Keratinocyte (primary cell): Measurements from ENCODE around the gene PLEKHO2. TPM values are rescaled to one million over a fixed set of nuclear protein-coding genes. Genes with fewer than 3 reads are reported as not detected.

Experiments
- DNase-seq: peaks from one replicate; pipeline ENCODE4 v3.0.0-alpha.2; 2011; ENCODE audit warnings: low read depth, missing footprints, low spot score
- FAIRE-seq: peaks from 2 replicates; lab custom pipeline; 2011; peaks lifted over from hg19 to GRCh38; lab: Jason Lieb, UNC
- H2AFZ ChIP-seq: 2 replicates; pipeline ENCODE4 v1.6.0; 2012; ENCODE audit warnings: low read length, control low read depth, inconsistent platforms; ENCODE audit not compliant: control insufficient read depth
- H3K27ac ChIP-seq: 2 replicates; pipeline ENCODE4 v1.5.1; 2011; ENCODE audit warnings: low read length; ENCODE audit not compliant: control insufficient read depth, insufficient read depth
- H3K27me3 ChIP-seq: 3 replicates; pipeline ENCODE4 v1.6.0; 2011; ENCODE audit warnings: low read length; ENCODE audit not compliant: control insufficient read depth, insufficient read depth; ENCODE audit errors: extremely low read depth
- H3K36me3 ChIP-seq, 2 experiments: 2 replicates in 1 of 2; 3 replicates in 1 of 2; pipeline ENCODE4 v1.5.1; 2011; ENCODE audit warnings: low read length in 2 of 2, mild to moderate bottlenecking in 1 of 2; ENCODE audit not compliant: control insufficient read depth in 2 of 2, insufficient read depth in 2 of 2; ENCODE audit errors: extremely low read depth in 1 of 2
- H3K4me1 ChIP-seq: 3 replicates; pipeline ENCODE4 v1.5.1; 2011; ENCODE audit warnings: low read length; ENCODE audit not compliant: control insufficient read depth, insufficient read depth; ENCODE audit errors: extremely low read depth
- H3K4me2 ChIP-seq: 3 replicates; pipeline ENCODE4 v1.6.0; 2011; ENCODE audit warnings: low read depth, low read length; ENCODE audit not compliant: control insufficient read depth, insufficient read depth; ENCODE audit errors: extremely low read depth
- H3K4me3 ChIP-seq, 3 experiments: fragments of 200-600 bp in 1 of 3; sonication (generic) in 1 of 3; 2 replicates in 2 of 3; 3 replicates in 1 of 3; pipeline ENCODE4 v1.5.1; 2011 to 2016; ENCODE audit warnings: low read length in 3 of 3, mild to moderate bottlenecking in 3 of 3, control low read depth in 2 of 3, inconsistent platforms in 1 of 3, low read depth in 1 of 3, mixed read lengths in 1 of 3, mixed run types in 1 of 3, moderate library complexity in 1 of 3; ENCODE audit not compliant: control insufficient read depth in 2 of 3, insufficient read depth in 2 of 3; ENCODE audit errors: extremely low read depth in 1 of 3
- H3K79me2 ChIP-seq: 2 replicates; pipeline ENCODE4 v1.6.0; 2012; ENCODE audit warnings: low read length; ENCODE audit not compliant: control insufficient read depth, insufficient read depth
- H3K9ac ChIP-seq: 3 replicates; pipeline ENCODE4 v1.6.0; 2011; ENCODE audit warnings: low read length; ENCODE audit not compliant: control insufficient read depth, insufficient read depth; ENCODE audit errors: extremely low read depth
- H3K9me1 ChIP-seq: 3 replicates; pipeline ENCODE4 v1.6.0; 2011; ENCODE audit warnings: low read length; ENCODE audit not compliant: control insufficient read depth, insufficient read depth; ENCODE audit errors: extremely low read depth
- H3K9me3 ChIP-seq: 2 replicates; pipeline ENCODE4 v1.5.1; 2012; ENCODE audit warnings: low read depth, low read length; ENCODE audit not compliant: control insufficient read depth
- H4K20me1 ChIP-seq: 3 replicates; pipeline ENCODE4 v1.6.0; 2011; ENCODE audit warnings: low read length; ENCODE audit not compliant: control insufficient read depth, insufficient read depth; ENCODE audit errors: extremely low read depth
- EZH2 ChIP-seq: IDR thresholded peaks from one replicate; pipeline ENCODE4 v1.6.1; 2012; ENCODE audit warnings: inconsistent platforms, mild to moderate bottlenecking, low read length, moderate library complexity
- dilution Hi-C: fragments of 300-500 bp; cut with MboI; formaldehyde crosslinking; loops from one replicate; pipeline ENCODE4 v1.7.0; 2020; ENCODE audit warnings: low sequenced_read_pairs; ENCODE audit not compliant: extremely low pct_ligation_motif_present
- polyA plus RNA-seq, 5 experiments: library from polyadenylated mRNA; depleted of rRNA in 3 of 5; stranded (reverse) in 3 of 5; stranded (forward) in 1 of 5; unstranded in 1 of 5; fragments of >200 nt; gene quantifications; 1 replicate in 1 of 5; 2 replicates in 3 of 5; 3 replicates in 1 of 5; pipeline versions ENCODE4 v1.2.1 to v1.2.3, GENCODE V29; 2011 to 2012; ENCODE audit warnings: missing spikeins in 2 of 5, low read depth in 1 of 5, low replicate concordance in 1 of 5
- TF ChIP-seq, protein P1 (sequence below), 3 experiments: IDR thresholded peaks in 1 of 3; conservative IDR thresholded peaks in 1 of 3; optimal IDR thresholded peaks in 1 of 3; 2 replicates in 2 of 3; 3 replicates in 1 of 3; pipeline versions ENCODE3 to v1.5.1; 2011; ENCODE audit warnings: low read length in 3 of 3, mild to moderate bottlenecking in 3 of 3, moderate library complexity in 2 of 3, control low read depth in 1 of 3, inconsistent platforms in 1 of 3; ENCODE audit not compliant: insufficient read depth in 2 of 3; ENCODE audit errors: extremely low read depth in 1 of 3

PLEKHO2 gene
- polyA plus RNA-seq, 1 donor (not counting 4 experiments of a cell fraction or from before 2014, with no cell fraction given): 8.8 TPM

DNA sequence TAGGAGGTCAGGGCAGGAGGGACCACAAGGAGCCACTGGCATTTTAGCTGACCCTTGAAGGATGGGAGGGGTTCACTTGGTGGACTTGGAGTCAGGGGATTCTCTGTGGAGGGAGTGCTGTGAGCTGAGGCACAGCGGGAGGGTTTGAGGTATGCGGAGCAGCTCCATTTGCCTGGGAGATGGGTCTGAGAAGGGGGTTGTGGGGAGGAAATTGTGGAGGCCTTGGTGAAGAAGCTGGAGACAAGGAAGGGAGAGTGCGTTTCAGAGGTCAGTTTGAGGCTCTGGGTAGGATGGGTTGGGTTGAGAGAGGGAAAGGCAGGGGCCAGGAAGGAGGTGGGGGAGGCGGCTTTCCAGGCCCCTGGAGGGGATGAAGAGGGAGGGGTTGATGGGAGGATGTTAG lies 20.2 kb downstream of the PLEKHO2 start:
- DNase-seq: no peak
- no peak overlapping the region for H3K4me2 ChIP-seq
- peaks cover 18 to 31% of the 10 kb centered on the region in 2 experiments for H3K36me3 ChIP-seq
- no peaks in the 10 kb centered on the region for H4K20me1 ChIP-seq
- H3K4me1 ChIP-seq: peaks cover 20% of the 10 kb centered on the region
- no peak for FAIRE-seq
- no peaks in the 10 kb centered on the region for H3K27me3 ChIP-seq
- H3K9me1 ChIP-seq: peaks cover 5% of the 10 kb centered on the region
- H3K79me2 ChIP-seq: peaks cover 22% of the 10 kb centered on the region
- no peak overlapping the region for H3K4me3 ChIP-seq
- dilution Hi-C loops: no loop called here
- H3K27ac ChIP-seq: no peak overlapping the region
- H2AFZ ChIP-seq: no peak overlapping the region
- H3K9ac ChIP-seq: no peak overlapping the region
- H3K9me3 ChIP-seq: no peaks in the 10 kb centered on the region
- no peak for TF ChIP-seq EZH2
- TF ChIP-seq, protein P1, sequence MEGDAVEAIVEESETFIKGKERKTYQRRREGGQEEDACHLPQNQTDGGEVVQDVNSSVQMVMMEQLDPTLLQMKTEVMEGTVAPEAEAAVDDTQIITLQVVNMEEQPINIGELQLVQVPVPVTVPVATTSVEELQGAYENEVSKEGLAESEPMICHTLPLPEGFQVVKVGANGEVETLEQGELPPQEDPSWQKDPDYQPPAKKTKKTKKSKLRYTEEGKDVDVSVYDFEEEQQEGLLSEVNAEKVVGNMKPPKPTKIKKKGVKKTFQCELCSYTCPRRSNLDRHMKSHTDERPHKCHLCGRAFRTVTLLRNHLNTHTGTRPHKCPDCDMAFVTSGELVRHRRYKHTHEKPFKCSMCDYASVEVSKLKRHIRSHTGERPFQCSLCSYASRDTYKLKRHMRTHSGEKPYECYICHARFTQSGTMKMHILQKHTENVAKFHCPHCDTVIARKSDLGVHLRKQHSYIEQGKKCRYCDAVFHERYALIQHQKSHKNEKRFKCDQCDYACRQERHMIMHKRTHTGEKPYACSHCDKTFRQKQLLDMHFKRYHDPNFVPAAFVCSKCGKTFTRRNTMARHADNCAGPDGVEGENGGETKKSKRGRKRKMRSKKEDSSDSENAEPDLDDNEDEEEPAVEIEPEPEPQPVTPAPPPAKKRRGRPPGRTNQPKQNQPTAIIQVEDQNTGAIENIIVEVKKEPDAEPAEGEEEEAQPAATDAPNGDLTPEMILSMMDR (optimal IDR thresholded peaks at IDR 0.05 in 1 of 3, IDR thresholded peaks at IDR 0.05 in 1 of 3, conservative IDR thresholded peaks at IDR 0.05 in 1 of 3; ENCODE audit: extremely low read depth in 1 of 3, insufficient read depth in 2 of 3, low read length in 3 of 3): no peak

DNA sequence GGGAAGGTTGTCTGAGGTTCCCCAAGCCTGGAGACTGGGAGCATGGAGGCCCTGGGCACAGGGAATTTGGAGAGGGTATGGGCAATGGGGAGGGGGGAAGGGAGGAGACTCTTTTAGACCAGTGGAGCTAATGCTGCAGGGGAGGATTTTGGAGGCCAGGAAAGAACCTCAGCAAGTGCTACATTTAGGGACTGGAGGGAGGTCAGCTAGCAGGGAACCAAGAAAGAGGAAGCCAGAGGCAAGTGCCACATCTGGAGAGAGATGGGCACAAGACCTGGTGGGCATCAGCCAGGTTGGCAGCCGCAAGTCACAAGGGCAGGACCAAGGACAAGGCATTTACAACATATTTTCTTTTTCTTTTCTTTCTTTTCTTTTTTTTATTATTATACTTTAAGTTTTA lies 20.7 kb downstream of the PLEKHO2 start:
- H3K4me3 ChIP-seq: no peak overlapping the region
- H3K4me1 ChIP-seq: peaks cover 15% of the 10 kb centered on the region
- no peaks in the 10 kb centered on the region for H4K20me1 ChIP-seq
- no peak overlapping the region for H3K27ac ChIP-seq
- H3K27me3 ChIP-seq: no peaks in the 10 kb centered on the region
- no peak overlapping the region for H3K4me2 ChIP-seq
- TF ChIP-seq EZH2: no peak
- TF ChIP-seq, protein P1 (optimal IDR thresholded peaks at IDR 0.05 in 1 of 3, IDR thresholded peaks at IDR 0.05 in 1 of 3, conservative IDR thresholded peaks at IDR 0.05 in 1 of 3; ENCODE audit: extremely low read depth in 1 of 3, insufficient read depth in 2 of 3, low read length in 3 of 3): no peak
- H3K9me3 ChIP-seq: no peaks in the 10 kb centered on the region
- peaks cover 21 to 29% of the 10 kb centered on the region in 2 experiments for H3K36me3 ChIP-seq
- H2AFZ ChIP-seq: no peak overlapping the region
- no peak for FAIRE-seq
- H3K9ac ChIP-seq: no peak overlapping the region
- dilution Hi-C loops: no loop called here
- H3K9me1 ChIP-seq: peaks cover 5% of the 10 kb centered on the region
- no peak for DNase-seq
- peaks cover 18% of the 10 kb centered on the region for H3K79me2 ChIP-seq
